Ammon's horn (tissue), 1 donor: ENCODE data around the gene HYAL3.
"Not testable (repeated sequence)": the region's sequence is repeated elsewhere in the genome, so short reads cannot be mapped to it uniquely, and the experiment has no call there.

Experiments used
- DNase-seq: peaks from one replicate; pipeline ENCODE4 v3.0.0-alpha.2; 2016; ENCODE audit warnings: low spot score

The HYAL3 gene

GRCh38 chr3:50314342-50314741 is 15.1 kb upstream of the HYAL3 start:
- DNase-seq: no peak

DNA sequence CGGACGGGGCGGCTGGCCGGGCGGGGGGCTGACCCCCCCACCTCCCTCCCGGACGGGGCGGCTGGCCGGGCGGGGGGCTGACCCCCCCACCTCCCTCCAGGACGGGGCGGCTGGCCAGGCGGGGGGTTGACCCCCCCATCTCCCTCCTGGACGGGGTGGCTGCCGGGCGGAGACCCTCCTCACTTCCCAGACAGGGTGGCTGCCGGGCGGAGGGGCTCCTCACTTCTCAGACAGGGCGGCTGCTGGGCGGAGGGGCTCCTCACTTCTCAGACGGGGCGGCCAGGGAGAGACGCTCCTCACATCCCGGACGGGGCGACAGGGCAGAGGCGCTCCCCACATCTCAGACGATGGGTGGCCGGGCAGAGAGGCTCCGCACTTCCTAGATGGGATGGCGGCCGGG is 12.8 kb upstream of the HYAL3 start:
- DNase-seq: not testable (repeated sequence)

- DNase-seq: no peak
Measured at GRCh38 chr3:50304601-50305000, 5.4 kb upstream of the HYAL3 start.

GRCh38 chr3:50303013-50303815 is 4.0 kb upstream of the HYAL3 start, which contains the start of gene HYAL1:
HYAL1 (minus strand) TSS chr3:50303574; CDS start chr3:50302956, 618 bp downstream.
- DNase-seq: peak; percentile 13

GRCh38 chr3:50302095-50303012 is 3.1 kb upstream of the HYAL3 start:
- no peak for DNase-seq

DNA sequence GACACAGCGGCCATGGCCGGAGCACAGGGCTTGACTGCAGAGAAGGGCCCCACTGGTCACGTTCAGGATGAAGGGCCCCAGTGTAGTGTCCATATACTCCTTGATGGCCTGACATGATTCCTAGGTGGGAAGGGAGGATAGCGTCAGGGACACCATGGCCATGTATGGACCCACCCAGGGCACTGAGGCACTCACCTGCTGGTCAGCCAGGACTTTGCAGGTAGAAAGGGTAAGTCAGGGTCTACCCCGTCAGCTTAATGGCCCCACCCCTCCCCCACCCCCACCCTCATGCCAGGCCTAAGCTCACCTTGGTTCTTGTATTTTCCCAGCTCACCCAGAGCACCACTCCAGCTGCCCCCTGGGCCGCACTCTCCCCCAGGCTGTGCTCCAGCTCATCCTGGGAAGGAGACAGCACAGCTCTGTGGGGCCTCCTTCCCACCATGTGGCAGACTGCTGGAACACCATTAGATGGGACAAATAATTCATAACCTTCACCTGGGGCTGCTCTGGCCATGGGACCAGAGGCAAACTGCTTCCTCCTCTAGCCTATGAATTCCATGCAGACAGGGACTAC is 1.6 kb upstream of the HYAL3 start:
- no peak for DNase-seq

DNA sequence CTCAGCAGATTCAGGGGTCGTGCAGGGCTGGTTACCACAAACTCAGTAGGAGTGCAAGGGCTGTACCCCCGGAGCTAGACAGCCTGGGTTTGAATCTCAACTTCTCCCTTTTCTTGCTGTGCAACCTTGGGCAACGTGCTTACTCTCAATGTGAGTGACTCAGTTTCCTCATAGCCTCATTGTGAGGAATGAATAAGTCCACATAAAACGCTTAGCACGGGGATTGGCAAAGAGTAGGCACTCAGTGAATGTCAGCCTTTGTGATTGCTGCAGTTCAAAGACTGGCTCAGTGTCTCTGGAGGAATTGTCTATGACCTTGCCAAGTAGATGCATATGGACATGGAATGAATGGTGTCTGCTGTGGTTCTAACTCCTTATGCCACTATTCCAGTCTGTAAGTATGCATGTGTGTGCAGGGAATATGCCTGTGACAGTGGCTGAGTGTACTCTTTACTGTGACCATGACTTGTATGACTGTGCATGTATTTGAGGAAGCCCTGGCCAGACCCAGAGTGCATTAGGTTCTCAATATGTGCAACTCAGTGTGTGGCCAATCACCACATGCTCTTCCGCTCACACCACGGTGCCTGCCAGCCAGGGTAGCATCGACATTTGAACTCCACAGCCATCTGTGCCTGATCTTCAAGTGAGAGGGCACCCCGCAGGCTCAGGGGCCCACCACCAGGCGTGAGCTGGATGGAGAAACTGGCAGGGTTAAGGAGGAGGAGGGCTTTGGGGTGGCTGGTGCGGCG is 900 bp upstream of the HYAL3 start:
- DNase-seq: peak; percentile 85

DNA sequence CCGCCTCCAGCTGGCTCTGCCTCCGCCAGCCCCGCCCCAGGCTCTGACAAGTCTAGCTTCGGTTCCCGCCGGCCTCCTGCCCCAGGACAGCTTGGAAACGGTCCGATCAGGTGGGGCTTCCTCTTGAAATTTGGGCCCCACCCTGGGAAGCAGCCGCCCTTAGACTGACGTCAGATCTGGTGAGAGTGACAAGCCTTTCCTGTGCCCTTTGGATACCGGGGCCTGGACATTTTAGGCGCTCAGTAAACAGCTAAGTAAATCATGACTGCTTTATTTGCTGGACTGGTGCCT is 378 bp upstream of the HYAL3 start:
- no peak for DNase-seq

DNA sequence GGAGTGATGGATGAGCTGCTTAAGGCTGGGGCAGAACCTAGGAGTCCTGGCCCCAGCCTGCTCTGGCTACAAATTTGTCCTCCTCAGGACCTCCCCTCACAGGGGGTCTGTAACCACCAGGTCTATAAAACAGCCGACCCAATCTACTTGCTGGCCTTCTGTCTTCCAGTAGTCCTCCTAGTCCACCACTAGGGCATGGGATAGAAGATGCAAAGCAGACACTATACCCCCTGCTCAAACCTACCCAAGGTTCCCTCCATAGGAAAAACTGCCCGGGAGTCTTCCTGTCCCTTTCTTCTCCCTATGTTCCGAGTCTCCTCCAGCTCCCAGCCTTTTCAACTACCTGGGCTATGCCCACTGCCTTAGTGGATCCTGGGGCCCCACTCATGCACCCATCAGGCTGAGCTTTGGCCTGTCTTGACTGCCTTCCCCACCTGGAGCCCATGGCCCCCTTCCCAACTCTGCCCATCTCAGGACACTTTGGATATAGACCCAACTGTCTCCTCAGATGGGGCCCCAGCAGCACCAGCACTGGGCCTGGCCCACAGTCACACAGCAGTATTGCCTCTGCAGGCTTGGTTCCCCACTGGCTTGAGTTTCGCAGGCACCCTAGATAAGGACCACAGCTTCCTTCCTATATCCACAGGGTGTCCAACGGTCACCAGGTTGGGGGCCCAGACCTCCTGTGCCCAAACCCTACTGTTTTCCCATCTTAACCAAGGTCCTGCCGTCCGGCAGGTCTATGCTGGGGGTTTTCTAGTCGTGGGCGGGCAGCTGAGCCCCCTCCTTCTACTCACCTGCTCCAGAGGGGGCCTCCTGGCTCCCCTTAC is 1.1 kb downstream of the HYAL3 start:
- no peak for DNase-seq

DNA sequence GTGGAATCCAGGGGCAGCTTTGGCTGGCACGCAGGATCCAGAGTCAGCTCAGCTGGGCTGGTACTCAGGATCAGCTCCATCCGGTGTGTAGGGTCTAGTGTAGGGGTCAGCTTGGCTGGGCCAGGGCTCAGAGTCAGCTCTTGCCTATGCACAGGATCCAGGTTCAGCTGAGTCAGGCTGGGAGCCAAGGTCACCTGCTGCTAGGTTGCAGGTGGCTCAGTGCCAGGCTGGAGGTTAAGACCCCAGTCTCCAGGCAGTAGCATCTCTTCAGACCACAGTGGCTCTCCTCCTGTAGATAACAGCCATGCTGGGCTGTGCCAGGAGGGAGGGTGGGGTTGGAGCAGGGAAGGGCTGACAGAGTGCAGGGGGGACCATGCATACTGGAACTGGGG is 1.8 kb downstream of the HYAL3 start:
- no peak for DNase-seq

- no peak for DNase-seq
Measured at GRCh38 chr3:50296721-50297383, 2.4 kb downstream of the HYAL3 start.

DNA sequence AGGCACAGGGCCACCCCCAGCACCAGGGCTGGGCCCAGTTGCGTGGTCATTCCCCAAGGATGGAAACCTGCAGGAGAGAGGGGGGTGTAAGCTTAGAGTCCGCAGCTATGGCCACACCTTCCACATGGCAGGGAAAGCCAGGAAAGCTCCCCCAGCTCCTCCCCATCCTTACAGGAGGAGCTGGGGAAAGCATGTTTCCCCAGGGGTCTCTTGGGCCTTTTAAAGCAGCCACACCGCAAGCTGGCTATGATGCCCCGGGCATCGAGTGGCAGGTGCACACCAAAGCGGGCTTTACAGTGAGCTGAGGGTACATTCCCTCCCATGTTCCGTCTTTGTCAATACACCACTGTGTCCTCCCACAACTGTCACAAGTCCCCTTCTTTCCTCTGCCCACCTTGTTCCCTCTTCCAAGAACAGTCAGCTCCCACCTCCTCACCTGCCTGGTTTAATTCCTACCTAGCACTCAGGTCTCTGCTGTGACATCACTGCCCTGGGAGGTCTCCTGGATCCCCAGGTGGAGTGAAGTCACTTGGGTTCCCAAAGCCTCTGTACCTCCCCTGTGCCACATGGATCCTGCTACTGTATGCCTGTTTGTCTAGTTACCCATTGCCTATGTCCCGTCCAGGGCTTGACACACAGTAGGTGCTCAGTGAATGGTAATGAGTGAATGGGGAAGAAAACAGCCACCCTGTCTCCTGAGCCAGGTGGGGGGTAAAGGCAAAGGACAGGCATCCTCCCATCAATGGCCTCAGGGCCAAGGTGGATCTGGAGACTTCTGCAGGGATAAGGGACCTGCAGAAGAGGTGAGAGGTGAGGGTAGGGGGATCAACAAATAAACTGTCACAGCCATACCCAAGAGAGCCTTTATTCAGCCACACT is 3.4 kb downstream of the HYAL3 start:
- no peak for DNase-seq

- no peak for DNase-seq
Measured at GRCh38 chr3:50294492-50295403, 4.5 kb downstream of the HYAL3 start.

DNA sequence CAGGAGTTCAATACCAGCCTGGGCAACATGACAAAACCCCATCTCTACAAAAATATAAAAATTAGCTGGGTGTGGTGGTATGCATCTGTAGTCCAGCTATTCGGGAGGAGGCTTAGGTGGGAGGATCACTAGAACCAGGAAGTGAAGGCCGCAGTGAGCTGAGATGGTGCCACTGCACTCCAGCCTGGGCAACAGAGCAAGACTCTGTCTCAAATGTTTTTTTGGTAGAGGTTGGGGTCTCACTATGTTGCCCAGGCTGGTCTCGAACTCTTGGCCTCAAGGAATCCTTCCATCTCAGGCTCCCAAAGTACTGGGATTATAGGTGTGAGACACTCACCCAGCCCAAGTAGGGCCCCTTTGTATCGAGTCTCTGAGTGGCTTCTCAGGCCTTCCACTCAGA is 5.1 kb downstream of the HYAL3 start:
- DNase-seq: no peak

GRCh38 chr3:50293079-50293801 is 6.0 kb downstream of the HYAL3 start:
- no peak for DNase-seq

- DNase-seq: peak; percentile 99
Measured at GRCh38 chr3:50292159-50293078, 6.8 kb downstream of the HYAL3 start, which contains the start of gene IFRD2. IFRD2 (minus strand) TSS chr3:50292429; CDS start chr3:50292274, 155 bp downstream.
